ENCODE measurements around the gene APEH. TPM values are rescaled to one million over a fixed set of nuclear protein-coding genes. Genes with fewer than 3 reads are reported as not detected.
A peak's percentile ranks its signal among the peaks of the same experiment; 100 is the strongest.

The APEH gene
- total and polyA plus RNA-seq, 2 donors from 2014 or later, result 138 to 143 TPM

GRCh38 chr3:49719214-49719884 lies 45.2 kb downstream of the APEH start, which contains the start of gene AMIGO3:
Gene AMIGO3 (minus strand): TSS chr3:49719684. CDS start chr3:49719465, 219 bp downstream.
- DNase-seq, result peak; percentile 94 to 98 (median 96)
- FAIRE-seq, result no peak
- Histone ChIP-seq H3K27ac (ENCODE audit: low read depth in 2 of 2, low read length in 2 of 2) (no peak within 1 kb of the TSS), H3K27me3 (ENCODE audit: control insufficient read depth, insufficient read depth, low read length) (no peaks in the 10 kb centered on the region), H3K9ac (ENCODE audit: low read length in 3 of 3) (peak within 1 kb of the TSS; percentile 46 to 55 (median 51)), H3K4me1 (ENCODE audit: control insufficient read depth in 2 of 3, insufficient read depth in 2 of 3, low read depth in 1 of 3, low read length in 3 of 3) (peaks cover 0 to 22% (median 6%) of the 10 kb centered on the region in 3 donors), H3K9me3 (ENCODE audit: control insufficient read depth in 2 of 3, insufficient read depth in 1 of 3, low read length in 3 of 3) (no peaks in the 10 kb centered on the region), H3K36me3 (ENCODE audit: control insufficient read depth in 2 of 3, insufficient read depth in 3 of 3, low read length in 3 of 3) (peaks cover 0 to 19% (median 4%) of the 10 kb centered on the region in 3 donors), H3K4me3 (ENCODE audit: low read length in 3 of 3) (peak within 1 kb of the TSS; percentile 62 to 69 (median 66))
- TF ChIP-seq CTCF (IDR thresholded peaks at IDR 0.05; ENCODE audit: borderline replicate concordance, extremely low read depth, insufficient read depth), result peak; percentile 49
- intact Hi-C loops (cut with DNase I), result no loop called here

GRCh38 chr3:49720855-49721595 lies 46.9 kb downstream of the APEH start:
- Histone ChIP-seq H3K4me3 (ENCODE audit: low read length in 3 of 3) (no peak overlapping the region), H3K36me3 (ENCODE audit: control insufficient read depth in 2 of 3, insufficient read depth in 3 of 3, low read length in 3 of 3) (peaks cover 0 to 14% (median 9%) of the 10 kb centered on the region in 3 donors), H3K9me3 (ENCODE audit: control insufficient read depth in 2 of 3, insufficient read depth in 1 of 3, low read length in 3 of 3) (no peaks in the 10 kb centered on the region), H3K9ac (ENCODE audit: low read length in 3 of 3) (no peak overlapping the region), H3K4me1 (ENCODE audit: control insufficient read depth in 2 of 3, insufficient read depth in 2 of 3, low read depth in 1 of 3, low read length in 3 of 3) (peaks cover 0 to 34% (median 12%) of the 10 kb centered on the region in 3 donors), H3K27ac (ENCODE audit: low read depth in 2 of 2, low read length in 2 of 2) (no peak overlapping the region), H3K27me3 (ENCODE audit: control insufficient read depth, insufficient read depth, low read length) (no peaks in the 10 kb centered on the region)
- no peak for TF ChIP-seq CTCF (IDR thresholded peaks at IDR 0.05; ENCODE audit: borderline replicate concordance, extremely low read depth, insufficient read depth)
- DNase-seq, result peak in 1 of 5 donors; percentile 47
- intact Hi-C loops (cut with DNase I), result no loop called here
- no peak for FAIRE-seq

- TF ChIP-seq CTCF (IDR thresholded peaks at IDR 0.05; ENCODE audit: borderline replicate concordance, extremely low read depth, insufficient read depth), result no peak
- FAIRE-seq (no peak), DNase-seq (no peak)
- no peaks in the 10 kb centered on the region for H3K27me3 ChIP-seq (ENCODE audit: control insufficient read depth, insufficient read depth, low read length)
- intact Hi-C loops (cut with DNase I), result no loop called here
- H3K27ac ChIP-seq (ENCODE audit: low read depth in 2 of 2, low read length in 2 of 2), result no peak overlapping the region
- no peaks in the 10 kb centered on the region for H3K9me3 ChIP-seq (ENCODE audit: control insufficient read depth in 2 of 3, insufficient read depth in 1 of 3, low read length in 3 of 3)
- H3K9ac ChIP-seq (ENCODE audit: low read length in 3 of 3), result no peak overlapping the region
- H3K4me3 ChIP-seq (ENCODE audit: low read length in 3 of 3), result no peak overlapping the region
- peaks cover 0 to 12% (median 9%) of the 10 kb centered on the region in 3 donors for H3K36me3 ChIP-seq (ENCODE audit: control insufficient read depth in 2 of 3, insufficient read depth in 3 of 3, low read length in 3 of 3)
- peaks cover 0 to 34% (median 12%) of the 10 kb centered on the region in 3 donors for H3K4me1 ChIP-seq (ENCODE audit: control insufficient read depth in 2 of 3, insufficient read depth in 2 of 3, low read depth in 1 of 3, low read length in 3 of 3)
Measured at GRCh38 chr3:49721596-49721895, 47.4 kb downstream of the APEH start.

Data from kidney (tissue), 14 donors.